T-helper 1 cell (primary cell): ENCODE measurements around the gene RAPGEF2.
"Not testable (repeated sequence)": the region's sequence is repeated elsewhere in the genome, so short reads cannot be mapped to it uniquely, and the experiment has no call there.

ENCODE experiments used
- DNase-seq, 5 donors: peaks; one replicate each; pipeline ENCODE4 v3.0.0-alpha.2; 2012 to 2020
- total RNA-seq, 4 donors: gene quantifications; one replicate each; lab custom pipeline; 2026; lab: John Stamatoyannopoulos, UW

Gene RAPGEF2
- total RNA-seq: 71.5 to 116 (median 93.6) reads per million in 4 donors

DNA sequence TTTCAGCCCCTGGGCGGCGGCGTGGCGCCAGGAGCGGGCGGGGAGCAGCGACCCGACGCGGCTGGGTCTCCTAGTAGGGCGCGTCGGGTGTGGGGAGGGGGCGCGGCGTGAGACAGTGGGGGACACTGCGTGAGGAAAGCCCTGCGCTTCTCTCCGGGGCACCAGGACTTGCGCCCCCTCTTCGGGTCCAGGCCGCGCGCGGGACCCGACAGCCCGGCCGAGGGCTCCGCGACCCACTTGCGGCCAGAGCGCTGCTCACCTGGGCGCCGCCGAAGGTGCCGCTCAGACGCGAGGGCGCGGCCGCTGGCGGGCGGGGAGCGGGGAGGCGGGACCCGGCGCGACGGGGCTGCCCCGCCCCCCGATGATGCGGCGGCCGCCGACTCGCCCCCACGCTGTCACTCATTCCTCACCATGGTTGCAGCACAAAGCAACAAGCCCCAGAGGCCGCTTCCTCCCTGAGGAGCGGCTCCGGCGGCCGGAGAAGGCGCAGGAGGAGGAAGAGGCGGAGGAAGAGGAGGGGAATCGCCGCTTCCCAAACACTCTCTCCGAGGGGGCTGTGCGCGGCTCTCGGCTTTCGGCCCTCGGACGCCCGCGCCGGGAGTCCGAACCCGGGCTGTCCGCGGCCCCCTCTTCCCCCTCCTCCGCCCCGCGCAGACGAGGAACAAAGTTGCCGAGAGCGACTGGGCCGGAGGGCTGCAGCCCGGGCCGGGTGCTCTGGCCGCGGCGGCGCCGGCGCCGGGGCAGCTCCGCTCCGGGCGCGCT, at the start of gene RAPGEF2:
RAPGEF2 (plus strand) TSS at position 458 of the 762 bp plus-strand sequence. CDS start 1,084 bp downstream, outside the sequence.
- DNase-seq: peak; percentile 74 to 90 (median 83)

GRCh38 chr4:159055833-159056232, 47.0 kb upstream of the RAPGEF2 start:
- DNase-seq: no peak

DNA sequence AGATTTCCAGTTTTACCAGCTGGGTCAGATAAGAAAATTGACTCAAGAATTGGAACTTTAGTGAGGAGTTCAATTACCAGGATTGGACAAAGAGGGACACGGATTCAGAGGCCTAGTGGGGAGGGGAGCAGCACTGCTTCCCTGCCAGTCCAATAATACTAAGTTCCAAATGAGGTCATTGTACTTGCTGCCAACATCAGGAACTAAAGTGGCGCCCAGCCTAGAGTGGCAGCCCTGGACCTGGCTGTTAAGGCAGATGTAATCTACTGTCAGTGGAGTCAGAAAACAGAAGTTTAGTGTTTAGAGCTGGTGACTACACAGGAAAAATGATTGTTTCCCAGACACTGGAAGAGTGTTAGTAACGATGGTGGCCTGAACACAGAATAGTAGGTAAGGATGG, 42.7 kb upstream of the RAPGEF2 start:
- no peak for DNase-seq

- no peak for DNase-seq
Measured at GRCh38 chr4:159062381-159062780, 40.5 kb upstream of the RAPGEF2 start.

DNA sequence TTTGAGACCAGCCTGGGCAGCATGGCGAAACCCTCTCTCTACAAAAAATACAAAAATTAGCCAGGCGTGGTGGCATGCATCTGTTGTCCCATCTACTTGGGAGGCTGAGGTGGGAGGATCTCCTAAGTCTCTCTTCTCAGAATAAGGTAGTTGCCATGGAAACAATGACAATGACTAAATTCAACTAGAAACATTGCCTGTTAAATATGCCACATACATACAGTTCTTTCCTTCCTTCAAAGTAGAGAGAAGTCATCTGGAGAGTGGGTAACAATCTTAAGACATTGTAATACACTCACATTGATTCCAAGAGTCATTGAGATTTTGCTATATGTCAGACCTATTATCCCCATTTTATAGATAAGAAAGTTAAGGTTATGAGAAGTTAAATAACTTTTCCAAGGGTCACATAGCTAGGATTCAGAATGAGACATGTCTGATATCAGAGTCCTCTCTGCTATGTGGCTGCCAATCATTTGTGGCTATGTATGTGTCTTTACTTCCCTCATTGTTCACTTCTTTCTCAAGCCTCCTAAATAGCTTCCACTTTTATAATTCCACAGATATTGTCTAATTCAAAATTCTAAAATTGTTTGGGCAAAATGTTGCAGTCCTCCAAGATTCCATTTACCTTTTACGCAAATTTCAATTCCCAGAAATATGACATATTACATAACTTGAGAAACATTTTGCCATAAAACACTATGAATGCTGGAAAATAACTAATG, 37.2 kb upstream of the RAPGEF2 start:
- DNase-seq: no peak

GRCh38 chr4:159068139-159068538, 34.7 kb upstream of the RAPGEF2 start:
- DNase-seq: not testable (repeated sequence)

DNA sequence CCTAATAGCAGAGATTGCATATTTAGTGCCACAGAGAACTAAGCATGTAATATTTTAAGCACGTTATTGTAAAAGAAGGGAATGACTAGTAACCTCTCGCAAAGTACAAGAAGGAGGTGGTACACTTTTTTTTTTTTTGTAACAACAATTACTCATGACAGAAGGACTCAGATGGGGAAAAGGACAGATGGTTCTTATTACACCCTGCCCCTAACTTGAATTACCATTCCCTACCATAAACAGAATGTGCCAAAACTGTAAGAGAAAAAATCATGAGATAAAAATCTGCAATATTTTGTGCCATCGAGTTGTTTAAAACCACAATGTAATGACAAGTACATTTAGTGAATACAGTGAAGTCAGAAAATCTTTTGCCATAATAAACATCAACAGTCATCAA, 33.0 kb upstream of the RAPGEF2 start:
- DNase-seq: no peak

DNA sequence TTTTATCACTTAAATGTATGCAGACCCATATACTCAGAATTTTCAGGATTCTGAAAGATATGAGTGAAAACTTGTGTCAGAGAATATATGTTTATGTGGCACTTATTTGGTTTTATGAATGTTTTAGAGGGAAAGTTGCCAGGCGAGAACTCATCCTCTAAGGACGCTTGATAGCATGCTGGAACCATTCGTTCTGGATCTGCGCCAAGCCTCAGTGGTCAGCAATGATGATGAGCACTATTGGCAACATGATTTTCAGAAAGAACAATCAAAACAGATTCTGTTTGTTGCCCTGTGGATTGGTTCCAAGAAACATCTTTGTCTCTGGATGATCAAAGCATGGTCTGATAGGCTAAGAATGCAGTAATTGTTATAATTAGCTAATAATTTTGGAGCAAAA, 32.1 kb upstream of the RAPGEF2 start:
- DNase-seq: no peak

GRCh38 chr4:159071178-159071968, 31.5 kb upstream of the RAPGEF2 start:
- DNase-seq: no peak

DNA sequence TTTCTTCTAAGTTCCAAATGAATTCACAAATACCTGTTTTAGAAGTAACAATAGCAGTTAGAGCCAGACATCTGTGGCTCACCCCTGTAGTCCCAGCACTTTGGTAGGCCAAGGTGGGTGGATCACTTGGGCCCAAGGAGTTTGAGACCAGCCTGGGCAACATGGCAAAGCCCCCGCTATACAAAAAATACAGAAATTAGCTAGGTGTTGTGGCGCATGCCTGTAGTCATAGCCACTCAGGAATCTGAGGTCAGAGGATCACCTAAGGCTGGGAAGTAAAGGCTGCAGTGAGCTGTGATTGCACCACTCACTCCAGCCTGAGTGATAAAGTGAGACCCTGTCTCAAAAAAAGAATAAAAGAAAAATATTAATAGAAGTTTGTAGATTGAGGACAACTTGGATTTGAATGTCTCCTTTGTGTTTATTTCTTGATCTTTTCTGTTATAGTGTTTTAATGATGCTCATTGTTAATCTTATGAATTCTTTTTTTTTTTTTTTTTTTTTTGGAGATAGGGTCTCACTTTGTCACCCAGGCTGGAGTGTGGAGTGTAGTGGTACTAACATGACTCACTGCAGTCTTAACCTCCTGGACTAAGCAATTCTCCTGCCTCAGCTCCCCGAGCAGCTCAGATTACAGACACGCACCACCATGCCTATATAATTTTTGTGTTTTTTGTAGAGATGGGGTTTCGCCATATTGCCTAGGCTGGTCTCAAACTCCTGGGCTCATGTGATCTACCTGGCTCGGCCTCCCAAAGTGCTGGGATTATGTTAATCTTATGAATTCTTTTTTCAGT, 30.7 kb upstream of the RAPGEF2 start:
- no peak for DNase-seq

- DNase-seq: no peak
Measured at GRCh38 chr4:159075531-159075932, 27.3 kb upstream of the RAPGEF2 start.

DNA sequence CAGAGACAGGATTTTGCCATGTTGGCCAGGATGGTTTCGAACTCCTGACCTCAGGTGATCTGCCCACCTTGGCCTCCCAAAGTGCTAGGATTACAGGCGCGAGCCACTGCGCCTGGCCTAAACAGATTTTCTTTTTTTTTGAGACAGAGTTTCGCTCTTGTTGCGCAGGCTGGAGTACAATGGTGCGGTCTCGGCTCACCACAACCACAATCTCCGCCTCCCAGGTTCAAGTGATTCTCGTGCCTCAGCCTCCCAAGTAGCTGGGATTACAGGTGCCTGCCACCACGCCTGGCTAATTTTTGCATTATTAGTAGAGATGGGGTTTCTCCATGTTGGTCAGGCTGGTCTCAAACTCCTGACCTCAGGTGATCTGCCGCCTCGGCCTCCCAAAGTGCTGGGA, 25.9 kb upstream of the RAPGEF2 start:
- peak in 1 of 5 donors; percentile 28 for DNase-seq

GRCh38 chr4:159077702-159078495, 25.0 kb upstream of the RAPGEF2 start:
- peak in 1 of 5 donors; percentile 76 for DNase-seq

DNA sequence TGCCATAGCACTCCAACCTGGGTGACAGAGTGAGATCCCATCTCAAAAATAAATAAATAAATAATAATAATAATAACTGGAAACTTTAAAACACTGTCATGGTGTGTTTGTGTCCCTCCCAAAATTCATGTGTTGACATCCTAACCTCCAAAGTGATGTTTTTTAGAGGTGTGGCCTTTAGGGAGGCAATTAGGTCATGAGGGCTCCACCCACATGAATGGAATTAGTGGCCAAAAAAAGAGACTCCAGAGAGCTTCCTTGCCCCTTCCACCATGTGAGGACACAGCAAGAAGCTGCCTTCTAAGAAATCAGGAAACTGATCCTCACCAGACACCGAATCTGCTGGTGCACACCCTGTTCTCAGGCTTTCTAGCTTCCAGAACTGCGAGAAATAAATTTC, 23.8 kb upstream of the RAPGEF2 start:
- DNase-seq: peak in 1 of 5 donors; percentile 32

- DNase-seq: no peak
Measured at GRCh38 chr4:159086606-159087005, 16.3 kb upstream of the RAPGEF2 start.

GRCh38 chr4:159090255-159090654, 12.6 kb upstream of the RAPGEF2 start:
- DNase-seq: no peak

GRCh38 chr4:159094156-159094555, 8.7 kb upstream of the RAPGEF2 start:
- not testable (repeated sequence) for DNase-seq

DNA sequence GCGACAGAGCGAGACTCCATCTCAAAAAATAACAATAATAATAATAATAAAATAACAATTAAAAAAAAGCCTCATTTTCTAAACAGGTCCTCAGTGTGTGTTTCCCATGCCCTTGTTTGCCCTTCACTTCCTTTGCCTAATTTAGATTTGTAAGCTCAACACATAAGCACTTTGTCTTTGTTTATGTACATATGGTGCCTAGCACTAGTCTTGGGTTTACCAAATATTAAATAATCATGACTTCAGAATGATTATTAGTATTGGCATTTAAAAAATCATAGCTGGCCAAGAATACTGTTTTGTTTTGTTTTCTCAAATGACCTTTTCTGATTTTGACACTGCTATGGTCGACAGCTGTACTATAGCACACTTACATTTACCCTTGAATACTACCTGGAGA, 6.4 kb upstream of the RAPGEF2 start:
- DNase-seq: no peak

DNA sequence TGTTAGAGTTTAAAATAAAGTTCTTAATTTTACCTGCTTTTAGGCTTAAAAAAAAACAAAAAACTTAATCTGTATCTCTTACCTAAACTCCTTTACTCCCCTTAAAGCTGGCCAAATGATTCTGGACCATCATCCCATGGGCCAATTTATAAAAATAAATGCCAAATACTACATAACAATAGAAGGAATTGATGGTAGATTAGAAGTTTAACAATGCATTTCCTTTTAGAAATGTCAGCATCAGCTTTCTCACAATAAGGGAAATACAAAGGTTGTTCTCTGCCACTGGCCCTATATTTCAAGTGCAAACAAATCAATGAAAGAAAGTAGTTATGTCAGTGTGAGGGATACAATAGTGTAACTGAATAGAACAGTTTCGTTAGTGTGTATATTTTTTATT, 5.7 kb upstream of the RAPGEF2 start:
- DNase-seq: no peak

- DNase-seq: no peak
Measured at GRCh38 chr4:159097785-159098184, 5.1 kb upstream of the RAPGEF2 start.

DNA sequence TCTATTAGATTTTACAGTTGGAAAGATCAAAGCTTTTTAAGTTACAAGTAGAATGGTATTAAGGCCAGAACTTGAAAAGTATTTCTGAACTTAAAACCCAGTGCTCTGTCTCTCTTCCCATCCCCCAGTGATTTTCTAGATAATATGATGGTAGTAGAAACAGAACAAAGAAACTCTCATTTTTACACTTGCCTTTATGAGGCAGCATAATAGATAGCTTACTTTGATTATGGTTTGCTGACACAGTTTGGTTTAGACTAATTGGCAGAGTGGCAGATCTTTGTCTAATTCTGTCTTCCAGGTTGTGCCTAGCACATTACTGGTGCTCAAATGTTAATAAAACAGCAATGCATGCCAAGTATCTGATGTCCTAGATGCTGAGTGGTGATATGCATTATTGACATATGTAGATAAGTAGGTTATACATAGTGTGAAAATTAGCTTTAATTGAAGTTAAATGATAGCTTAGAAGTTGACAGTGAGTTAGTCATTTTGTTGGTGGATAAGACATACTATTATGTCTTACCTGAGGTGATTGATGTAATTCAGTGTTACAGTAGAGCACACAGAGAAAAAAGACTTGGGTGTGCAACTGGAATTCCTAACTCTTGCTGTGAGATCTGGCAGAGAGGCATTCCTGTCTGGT, 4.3 kb upstream of the RAPGEF2 start:
- no peak for DNase-seq
